Ovary (tissue), 3 donors: ENCODE data around the gene HEPACAM.

ENCODE experiments used
- CTCF ChIP-seq, 3 donors: fragments of 450-650 bp in 2 of 3; fragments of 200-600 bp in 1 of 3; IDR thresholded peaks; one replicate each; pipeline versions ENCODE4 v1.5.1 to v1.8.0; 2016 to 2022; ENCODE audit warnings: antibody characterized with exemption in 3 of 3, mild to moderate bottlenecking in 1 of 3
- POLR2A ChIP-seq: fragments of 450-650 bp; IDR thresholded peaks from one replicate; pipeline ENCODE4 v1.6.1; 2017; ENCODE audit warnings: antibody characterized with exemption, mild to moderate bottlenecking, moderate library complexity
- donor health status: DM: no; HTN: no; CAD: no.

GRCh38 chr11:124917115-124917637 is 18.7 kb downstream of the HEPACAM start:
- TF ChIP-seq CTCF (IDR thresholded peaks at IDR 0.05) = no peak
- TF ChIP-seq POLR2A = no peak
